ENCODE measurements around the gene RASAL1.

DNA sequence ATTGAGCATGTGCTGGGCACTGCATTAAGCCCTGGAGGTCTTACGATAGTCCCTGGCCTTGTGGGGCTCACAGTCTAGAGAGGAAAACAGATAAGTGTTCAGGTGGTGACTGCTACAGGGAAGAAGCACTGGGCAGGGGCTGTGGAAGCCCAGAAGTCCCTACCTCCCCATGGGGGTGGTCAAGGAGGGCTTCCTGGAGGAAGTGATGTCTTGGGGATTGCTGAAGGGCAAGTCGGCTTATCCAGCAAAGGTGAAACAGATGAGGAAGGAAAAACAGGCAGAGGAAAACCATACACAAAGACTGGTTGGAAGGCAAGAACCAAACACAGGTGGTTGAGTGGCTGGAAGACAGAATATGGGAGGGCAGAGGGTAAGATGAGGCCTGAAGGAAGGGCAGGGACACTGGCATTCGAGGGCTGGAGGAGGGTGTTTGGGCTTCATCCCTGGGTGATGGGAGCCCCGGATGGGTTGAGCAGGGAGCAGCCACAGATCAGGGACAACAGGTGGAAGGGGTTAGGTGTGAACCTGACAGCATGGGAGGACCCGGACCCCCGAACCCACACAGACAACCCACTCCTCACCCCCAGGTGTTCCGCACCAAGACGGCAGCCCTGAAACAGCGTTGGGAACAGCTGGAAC lies 16.8 kb upstream of the RASAL1 start:
- TF ChIP-seq POLR2AphosphoS5 (IDR thresholded peaks at IDR 0.05; ENCODE audit: low read depth, low read length) (no peak), POLR2A (IDR thresholded peaks at IDR 0.05; ENCODE audit: low read depth, low read length) (no peak)
